ENCODE data around the gene GNB1L.

Gene GNB1L

GRCh38 chr22:19879643-19879991, 24.9 kb upstream of the GNB1L start:
- in situ Hi-C loops (cut with MboI; ENCODE audit: low sequenced_read_pairs, unreplicated experiment): no loop called here
- DNase-seq (ENCODE audit: low spot score): no peak
- TF ChIP-seq, protein P1, sequence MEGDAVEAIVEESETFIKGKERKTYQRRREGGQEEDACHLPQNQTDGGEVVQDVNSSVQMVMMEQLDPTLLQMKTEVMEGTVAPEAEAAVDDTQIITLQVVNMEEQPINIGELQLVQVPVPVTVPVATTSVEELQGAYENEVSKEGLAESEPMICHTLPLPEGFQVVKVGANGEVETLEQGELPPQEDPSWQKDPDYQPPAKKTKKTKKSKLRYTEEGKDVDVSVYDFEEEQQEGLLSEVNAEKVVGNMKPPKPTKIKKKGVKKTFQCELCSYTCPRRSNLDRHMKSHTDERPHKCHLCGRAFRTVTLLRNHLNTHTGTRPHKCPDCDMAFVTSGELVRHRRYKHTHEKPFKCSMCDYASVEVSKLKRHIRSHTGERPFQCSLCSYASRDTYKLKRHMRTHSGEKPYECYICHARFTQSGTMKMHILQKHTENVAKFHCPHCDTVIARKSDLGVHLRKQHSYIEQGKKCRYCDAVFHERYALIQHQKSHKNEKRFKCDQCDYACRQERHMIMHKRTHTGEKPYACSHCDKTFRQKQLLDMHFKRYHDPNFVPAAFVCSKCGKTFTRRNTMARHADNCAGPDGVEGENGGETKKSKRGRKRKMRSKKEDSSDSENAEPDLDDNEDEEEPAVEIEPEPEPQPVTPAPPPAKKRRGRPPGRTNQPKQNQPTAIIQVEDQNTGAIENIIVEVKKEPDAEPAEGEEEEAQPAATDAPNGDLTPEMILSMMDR (IDR thresholded peaks at IDR 0.05; ENCODE audit: borderline replicate concordance, control extremely low read depth, extremely low read depth, insufficient read depth, missing control alignments): no peak

DNA sequence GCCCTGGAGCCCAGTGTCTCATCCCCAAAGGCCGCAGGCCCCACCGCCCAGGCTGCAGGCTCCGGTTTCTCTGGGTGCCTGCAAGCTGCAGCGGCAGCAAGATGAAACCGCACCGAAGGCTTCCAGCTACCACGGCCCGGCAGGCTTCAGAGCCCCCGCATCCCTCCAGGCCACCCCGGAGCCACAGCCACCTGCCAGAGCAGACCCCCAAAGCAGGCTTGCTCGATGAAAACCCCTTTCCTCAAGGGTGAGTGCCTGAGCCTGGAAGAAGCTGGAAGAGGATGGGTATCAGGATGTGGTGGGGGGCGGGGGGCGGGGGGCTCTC, 24.5 kb upstream of the GNB1L start:
- in situ Hi-C loops (cut with MboI; ENCODE audit: low sequenced_read_pairs, unreplicated experiment): no loop called here
- DNase-seq (ENCODE audit: low spot score): no peak
- TF ChIP-seq, protein P1 (IDR thresholded peaks at IDR 0.05; ENCODE audit: borderline replicate concordance, control extremely low read depth, extremely low read depth, insufficient read depth, missing control alignments): no peak

GRCh38 chr22:19878461-19879245, 24.0 kb upstream of the GNB1L start:
- TF ChIP-seq, protein P1 (IDR thresholded peaks at IDR 0.05; ENCODE audit: borderline replicate concordance, control extremely low read depth, extremely low read depth, insufficient read depth, missing control alignments): no peak
- in situ Hi-C loops (cut with MboI; ENCODE audit: low sequenced_read_pairs, unreplicated experiment): no loop called here
- DNase-seq (ENCODE audit: low spot score): no peak

- DNase-seq (ENCODE audit: low spot score): no peak
- TF ChIP-seq, protein P1 (IDR thresholded peaks at IDR 0.05; ENCODE audit: borderline replicate concordance, control extremely low read depth, extremely low read depth, insufficient read depth, missing control alignments): no peak
- in situ Hi-C loops (cut with MboI; ENCODE audit: low sequenced_read_pairs, unreplicated experiment): no loop called here
Measured at GRCh38 chr22:19877626-19878339, 23.1 kb upstream of the GNB1L start.

GRCh38 chr22:19876941-19877625, 22.4 kb upstream of the GNB1L start:
- TF ChIP-seq, protein P1 (IDR thresholded peaks at IDR 0.05; ENCODE audit: borderline replicate concordance, control extremely low read depth, extremely low read depth, insufficient read depth, missing control alignments): no peak
- no peak for DNase-seq (ENCODE audit: low spot score)
- in situ Hi-C loops (cut with MboI; ENCODE audit: low sequenced_read_pairs, unreplicated experiment): no loop called here

GRCh38 chr22:19876314-19876940, 21.8 kb upstream of the GNB1L start:
- in situ Hi-C loops (cut with MboI; ENCODE audit: low sequenced_read_pairs, unreplicated experiment): no loop called here
- TF ChIP-seq, protein P1 (IDR thresholded peaks at IDR 0.05; ENCODE audit: borderline replicate concordance, control extremely low read depth, extremely low read depth, insufficient read depth, missing control alignments): no peak
- DNase-seq (ENCODE audit: low spot score): no peak
